Measurements from ENCODE around the gene LORICRIN. TPM values are rescaled to one million over a fixed set of nuclear protein-coding genes. Genes with fewer than 3 reads are reported as not detected.

Gene LORICRIN
- total RNA-seq, 1 experiment from 2014 or later, result not detected

DNA sequence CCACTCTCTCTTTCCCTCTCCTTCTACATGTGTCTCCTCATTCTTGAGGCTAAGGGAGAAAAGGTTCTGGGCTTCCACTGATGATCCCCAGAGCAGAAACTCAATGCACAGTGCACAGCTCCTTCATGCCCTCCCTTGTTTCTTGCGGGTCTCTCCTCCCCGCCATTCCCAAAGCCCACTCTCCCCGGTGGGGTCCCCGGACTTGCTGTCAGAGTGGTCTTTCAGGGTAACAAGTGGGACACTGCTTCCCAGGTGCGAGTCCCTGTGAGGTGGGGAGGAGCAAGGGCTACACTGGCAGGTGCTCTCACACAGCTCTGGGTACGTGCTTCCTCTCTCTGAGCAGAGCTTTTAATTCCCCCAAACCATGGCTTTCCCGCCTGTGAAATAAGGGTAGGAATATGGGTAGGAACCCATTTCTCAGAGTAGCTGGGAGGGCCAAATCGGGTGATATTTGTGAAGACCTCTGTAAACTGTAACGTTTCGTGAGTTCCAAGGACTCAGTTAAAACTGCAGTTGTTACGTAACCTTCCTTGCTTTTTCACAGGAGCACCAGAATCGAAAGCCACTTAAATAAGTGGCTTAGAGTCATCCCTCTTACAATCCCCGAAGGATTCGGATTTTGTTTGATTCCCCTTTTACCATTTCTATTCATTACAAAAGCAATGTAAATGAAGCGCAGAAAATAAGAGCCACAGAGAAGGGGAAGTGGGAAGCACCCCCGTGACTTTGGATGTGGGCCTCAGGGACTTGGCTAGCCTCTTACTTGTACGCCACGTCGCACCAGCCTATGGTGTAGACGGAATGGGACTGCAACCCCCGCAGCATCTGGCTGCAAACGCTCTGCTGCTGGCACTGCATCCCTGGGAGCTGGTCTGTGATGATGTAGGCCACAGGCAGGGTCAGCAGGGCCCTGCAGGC, 47.1 kb downstream of the LORICRIN start:
- DNase-seq (ENCODE audit: low read depth), result no peak

DNA sequence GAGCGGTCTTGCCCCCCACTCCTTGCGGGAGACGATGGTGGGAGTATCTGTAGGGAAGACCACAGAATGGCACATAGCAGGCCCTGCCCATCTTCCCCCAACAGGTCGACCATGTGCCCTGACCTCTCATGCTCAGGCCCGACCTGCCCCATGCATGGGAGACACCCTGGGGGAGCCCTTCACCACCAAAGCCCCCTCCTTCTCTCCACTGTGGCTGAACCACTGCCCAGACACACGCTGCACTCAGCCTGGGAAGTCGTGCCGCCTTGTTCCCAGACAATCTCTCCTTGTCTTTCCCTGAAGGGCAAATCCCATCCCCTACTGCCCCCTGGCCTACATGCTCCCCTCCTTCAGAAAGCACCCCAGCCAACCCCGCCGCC, 47.7 kb downstream of the LORICRIN start:
- no peak for DNase-seq (ENCODE audit: low read depth)

DNA sequence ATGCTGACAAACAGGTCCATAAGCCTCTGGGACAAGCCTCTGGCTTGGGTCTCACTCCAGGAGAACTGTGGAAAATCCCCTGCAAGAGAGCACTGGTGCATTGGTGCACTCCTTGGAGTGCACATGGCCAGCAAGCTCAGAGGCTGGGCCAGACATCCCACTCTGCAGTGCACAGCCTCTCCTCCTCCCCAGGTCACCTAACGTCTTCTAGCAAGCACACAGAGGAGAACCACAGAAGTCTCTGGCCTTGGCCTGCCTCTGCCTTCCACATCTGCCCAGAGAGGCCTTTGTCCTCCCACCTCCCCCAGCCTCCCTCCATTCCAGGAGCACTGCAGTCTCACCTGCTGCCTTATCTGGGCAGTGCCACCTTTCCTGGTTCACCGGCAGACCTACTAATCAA, 49.1 kb downstream of the LORICRIN start:
- no peak for DNase-seq (ENCODE audit: low read depth)

DNA sequence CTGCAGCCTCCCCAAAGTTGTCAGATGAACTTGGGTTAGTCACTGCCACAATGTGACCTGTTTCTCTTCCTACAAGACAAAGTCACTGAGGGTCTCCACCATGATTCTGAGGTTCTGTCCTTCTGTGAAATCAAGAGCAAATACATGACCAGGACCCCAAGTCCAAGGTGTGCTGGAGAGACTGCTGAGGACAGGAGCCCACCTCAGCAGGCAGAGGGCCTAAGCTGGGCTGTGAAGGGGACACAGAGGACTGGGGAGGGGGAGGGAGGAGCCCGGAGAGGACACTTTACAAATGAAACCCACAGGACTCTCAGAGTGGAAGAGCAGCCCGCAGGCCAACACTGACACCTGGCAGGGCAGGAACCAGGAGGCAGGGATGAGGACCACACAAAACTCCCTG, 50.0 kb downstream of the LORICRIN start:
- DNase-seq (ENCODE audit: low read depth), result no peak

DNA sequence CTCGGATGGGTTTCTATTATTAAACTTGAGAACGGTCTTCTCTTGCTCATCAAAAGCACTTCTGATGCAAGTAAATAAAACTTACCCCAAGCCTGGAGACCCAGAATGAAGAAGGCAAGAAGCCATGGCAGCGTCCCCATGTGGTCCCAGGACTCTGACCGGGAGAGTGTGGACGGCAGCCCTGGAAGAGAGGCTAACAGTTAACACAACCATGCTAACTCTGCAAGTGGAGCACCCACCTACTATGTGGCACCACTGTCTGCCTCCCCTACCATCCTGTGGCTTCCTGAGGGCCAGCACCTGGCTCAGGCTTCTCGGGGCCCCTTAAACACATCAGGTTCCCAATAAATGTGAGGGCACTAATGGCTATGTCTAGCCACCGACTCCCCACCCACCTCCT, 51.0 kb downstream of the LORICRIN start:
- DNase-seq (ENCODE audit: low read depth), result no peak

Other genes with a start within 250 kb of the LORICRIN start
- not detected in 2 replicates for gene SPRR1B, start 228.5 kb upstream of the LORICRIN start, total RNA-seq (2014; rRNA removed)
- gene SPRR2D, start 218.6 kb upstream of the LORICRIN start, total RNA-seq (2014; rRNA removed), result not detected in 2 replicates
- not detected in 2 replicates for gene SPRR2A, start 202.2 kb upstream of the LORICRIN start, total RNA-seq (2014; rRNA removed)
- gene SPRR2B, start 188.1 kb upstream of the LORICRIN start, total RNA-seq (2014; rRNA removed), result not detected in 2 replicates
- not detected in 2 replicates for gene SPRR2E, start 165.2 kb upstream of the LORICRIN start, total RNA-seq (2014; rRNA removed)
- not detected in 2 replicates for gene SPRR2F, start 146.2 kb upstream of the LORICRIN start, total RNA-seq (2014; rRNA removed)
- gene SPRR2G, start 108.8 kb upstream of the LORICRIN start, total RNA-seq (2014; rRNA removed), result not detected in 2 replicates
- not detected in 2 replicates for gene LELP1, start 56.3 kb upstream of the LORICRIN start, total RNA-seq (2014; rRNA removed)
- gene PRR9, start 42.1 kb upstream of the LORICRIN start, total RNA-seq (2014; rRNA removed), result not detected in 2 replicates
- not detected in 2 replicates for gene PGLYRP3, start 53.3 kb downstream of the LORICRIN start, total RNA-seq (2014; rRNA removed)
- not detected in 2 replicates for gene PGLYRP4, start 89.2 kb downstream of the LORICRIN start, total RNA-seq (2014; rRNA removed)
- gene S100A9, start 98.2 kb downstream of the LORICRIN start, total RNA-seq (2014; rRNA removed), result not detected in 2 replicates
- gene S100A12, start 115.9 kb downstream of the LORICRIN start, total RNA-seq (2014; rRNA removed), result not detected in 2 replicates
- not detected in 2 replicates for gene S100A8, start 131.4 kb downstream of the LORICRIN start, total RNA-seq (2014; rRNA removed)
- not detected in 2 replicates for gene S100A7A, start 156.8 kb downstream of the LORICRIN start, total RNA-seq (2014; rRNA removed)
- gene S100A7, start 201.0 kb downstream of the LORICRIN start, total RNA-seq (2014; rRNA removed), result not detected in 2 replicates

All from LHCN-M2 (cell line).